ENCODE data around the gene SLC34A2.

The SLC34A2 gene

GRCh38 chr4:25667931-25668557 lies 12.4 kb downstream of the SLC34A2 start:
- 0 out of 2 replicates have a peak, but pooled peaks cover 2% of the 10 kb centered on the region for H3K27me3 ChIP-seq (ENCODE audit: control insufficient read depth, low read length)
- H3K36me3 ChIP-seq (ENCODE audit: control insufficient read depth, low read length), result no peaks in the 10 kb centered on the region
- H3K4me1 ChIP-seq (ENCODE audit: control insufficient read depth, low read length), result no peaks in the 10 kb centered on the region
- H3K27ac ChIP-seq (ENCODE audit: low read depth, low read length), result no peak overlapping the region
- H3K9me2 ChIP-seq (replicated peaks; ENCODE audit: control insufficient read depth, low read length), result no peaks in the 10 kb centered on the region
- no peak overlapping the region for H3K4me3 ChIP-seq (ENCODE audit: low read length)
- no peaks in the 10 kb centered on the region for H4K20me1 ChIP-seq (ENCODE audit: control insufficient read depth, insufficient read depth, low read depth, low read length)
- no peaks in the 10 kb centered on the region for H3K79me2 ChIP-seq (ENCODE audit: control insufficient read depth, low read length)
- TF ChIP-seq CTCF (IDR thresholded peaks at IDR 0.05; ENCODE audit: low read depth, low read length, poor library complexity, severe bottlenecking) (no peak), EZH2phosphoT487 (IDR thresholded peaks at IDR 0.05; ENCODE audit: borderline replicate concordance, low read length) (no peak)
- no peak overlapping the region for H3K4me2 ChIP-seq (ENCODE audit: low read length)
- no peaks in the 10 kb centered on the region for H3F3A ChIP-seq (ENCODE audit: control insufficient read depth, insufficient read depth)
- no peaks in the 10 kb centered on the region for H3K9me3 ChIP-seq (ENCODE audit: control insufficient read depth, insufficient read depth, low read length)

GRCh38 chr4:25670991-25671390 lies 15.3 kb downstream of the SLC34A2 start:
- TF ChIP-seq CTCF (IDR thresholded peaks at IDR 0.05; ENCODE audit: low read depth, low read length, poor library complexity, severe bottlenecking) (no peak), EZH2phosphoT487 (IDR thresholded peaks at IDR 0.05; ENCODE audit: borderline replicate concordance, low read length) (no peak)
- H3K4me2 ChIP-seq (ENCODE audit: low read length), result no peak overlapping the region
- H3K79me2 ChIP-seq (ENCODE audit: control insufficient read depth, low read length), result no peaks in the 10 kb centered on the region
- H3K4me1 ChIP-seq (ENCODE audit: control insufficient read depth, low read length), result no peaks in the 10 kb centered on the region
- no peak overlapping the region for H3K4me3 ChIP-seq (ENCODE audit: low read length)
- no peaks in the 10 kb centered on the region for H3K36me3 ChIP-seq (ENCODE audit: control insufficient read depth, low read length)
- H3K27me3 ChIP-seq (ENCODE audit: control insufficient read depth, low read length), result 0 out of 2 replicates have a peak, but pooled peaks cover 2% of the 10 kb centered on the region
- H3K27ac ChIP-seq (ENCODE audit: low read depth, low read length), result no peak overlapping the region
- no peaks in the 10 kb centered on the region for H4K20me1 ChIP-seq (ENCODE audit: control insufficient read depth, insufficient read depth, low read depth, low read length)
- no peaks in the 10 kb centered on the region for H3F3A ChIP-seq (ENCODE audit: control insufficient read depth, insufficient read depth)
- no peaks in the 10 kb centered on the region for H3K9me3 ChIP-seq (ENCODE audit: control insufficient read depth, insufficient read depth, low read length)
- no peaks in the 10 kb centered on the region for H3K9me2 ChIP-seq (replicated peaks; ENCODE audit: control insufficient read depth, low read length)

- TF ChIP-seq EZH2phosphoT487 (IDR thresholded peaks at IDR 0.05; ENCODE audit: borderline replicate concordance, low read length), result no peak
- TF ChIP-seq CTCF (IDR thresholded peaks at IDR 0.05; ENCODE audit: low read depth, low read length, poor library complexity, severe bottlenecking), result no peak
- no peaks in the 10 kb centered on the region for H3K79me2 ChIP-seq (ENCODE audit: control insufficient read depth, low read length)
- H3K4me1 ChIP-seq (ENCODE audit: control insufficient read depth, low read length), result no peaks in the 10 kb centered on the region
- no peak overlapping the region for H3K4me3 ChIP-seq (ENCODE audit: low read length)
- no peaks in the 10 kb centered on the region for H3K9me3 ChIP-seq (ENCODE audit: control insufficient read depth, insufficient read depth, low read length)
- no peaks in the 10 kb centered on the region for H4K20me1 ChIP-seq (ENCODE audit: control insufficient read depth, insufficient read depth, low read depth, low read length)
- no peak overlapping the region for H3K27ac ChIP-seq (ENCODE audit: low read depth, low read length)
- no peaks in the 10 kb centered on the region for H3F3A ChIP-seq (ENCODE audit: control insufficient read depth, insufficient read depth)
- H3K36me3 ChIP-seq (ENCODE audit: control insufficient read depth, low read length), result no peaks in the 10 kb centered on the region
- no peaks in the 10 kb centered on the region for H3K9me2 ChIP-seq (replicated peaks; ENCODE audit: control insufficient read depth, low read length)
- 0 out of 2 replicates have a peak, but pooled peaks cover 2% of the 10 kb centered on the region for H3K27me3 ChIP-seq (ENCODE audit: control insufficient read depth, low read length)
- no peak overlapping the region for H3K4me2 ChIP-seq (ENCODE audit: low read length)
These were observed 17.1 kb downstream of the SLC34A2 start for GRCh38 chr4:25672756-25673155.
